KOPT-K1 (cell line): ENCODE data around the gene NEIL3.

Source experiments
- H3K27ac ChIP-seq: fragments of 200-600 bp; sonication (generic); 2 replicates; pipeline ENCODE4 v1.5.1; 2016; ENCODE audit warnings: antibody characterized with exemption, mild to moderate bottlenecking, low read depth, low read length; ENCODE audit not compliant: poor library complexity, severe bottlenecking
- H3K36me3 ChIP-seq: fragments of 200-600 bp; sonication (generic); 2 replicates; pipeline ENCODE4 v1.5.1; 2017; ENCODE audit warnings: antibody characterized with exemption, mild to moderate bottlenecking, low read length, moderate library complexity; ENCODE audit not compliant: insufficient read depth
- H3K9me3 ChIP-seq: fragments of 200-600 bp; sonication (generic); 2 replicates; pipeline ENCODE4 v1.5.1; 2017; ENCODE audit warnings: antibody characterized with exemption, low read length, mild to moderate bottlenecking; ENCODE audit not compliant: insufficient read depth, poor library complexity, severe bottlenecking

Gene NEIL3

GRCh38 chr4:177375372-177375771 lies 65.7 kb downstream of the NEIL3 start:
- no peak overlapping the region for H3K27ac ChIP-seq
- H3K9me3 ChIP-seq: no peaks in the 10 kb centered on the region
- peaks cover 4% of the 10 kb centered on the region; the same call in 1 of the 2 replicates for H3K36me3 ChIP-seq

DNA sequence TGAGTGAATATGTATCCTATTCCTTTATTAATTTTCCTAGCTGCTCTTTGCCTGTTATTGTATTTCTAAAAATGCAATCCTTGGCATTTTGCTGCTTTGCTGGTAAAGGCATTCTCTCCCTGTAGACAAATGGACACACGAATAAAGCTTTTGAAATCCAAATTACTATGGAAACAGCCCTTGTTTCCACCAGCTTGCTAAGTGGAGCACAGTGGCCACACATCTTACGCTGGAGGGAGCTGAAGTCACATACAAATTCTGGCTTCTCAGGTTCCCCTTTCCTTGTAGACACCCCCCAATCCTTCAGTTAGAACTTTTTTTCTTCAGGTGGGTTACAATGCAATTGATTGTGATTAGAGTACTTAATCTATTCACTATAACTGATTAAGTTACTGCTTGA lies 66.3 kb downstream of the NEIL3 start:
- Histone ChIP-seq H3K9me3 (no peaks in the 10 kb centered on the region), H3K27ac (no peak overlapping the region), H3K36me3 (no peaks in the 10 kb centered on the region)

DNA sequence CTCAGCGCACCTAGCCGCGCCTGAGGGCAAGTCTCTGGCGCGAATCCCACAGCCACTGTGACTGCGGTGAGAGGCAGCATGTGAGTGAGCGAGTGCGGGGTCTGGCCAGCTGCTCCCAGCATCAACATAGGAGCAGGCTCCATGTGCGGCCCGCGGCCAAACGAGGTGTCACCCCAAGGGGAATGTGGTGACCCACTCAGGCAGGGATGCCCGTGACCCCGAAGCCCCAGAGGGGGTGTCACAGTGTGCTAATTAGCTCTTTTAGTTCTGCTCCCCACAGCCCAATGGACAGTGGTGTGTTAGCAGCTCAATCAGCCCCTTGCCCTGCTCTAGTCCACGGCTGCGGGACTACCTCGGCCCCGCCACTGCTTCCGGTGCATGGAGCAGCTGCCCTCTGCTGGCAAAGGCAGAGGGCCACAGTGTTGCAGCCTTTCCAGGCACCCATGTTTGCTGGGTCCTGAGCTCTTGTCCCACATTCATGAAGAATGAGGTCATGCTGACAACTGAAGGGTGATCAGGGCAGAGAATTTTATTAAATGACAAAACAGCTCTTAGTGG lies 71.1 kb downstream of the NEIL3 start:
- Histone ChIP-seq H3K9me3 (no peaks in the 10 kb centered on the region), H3K36me3 (no peaks in the 10 kb centered on the region), H3K27ac (no peak overlapping the region)

- Histone ChIP-seq H3K27ac (no peak overlapping the region), H3K36me3 (no peaks in the 10 kb centered on the region), H3K9me3 (no peaks in the 10 kb centered on the region)
Measured at GRCh38 chr4:177381762-177382310, 72.2 kb downstream of the NEIL3 start.

DNA sequence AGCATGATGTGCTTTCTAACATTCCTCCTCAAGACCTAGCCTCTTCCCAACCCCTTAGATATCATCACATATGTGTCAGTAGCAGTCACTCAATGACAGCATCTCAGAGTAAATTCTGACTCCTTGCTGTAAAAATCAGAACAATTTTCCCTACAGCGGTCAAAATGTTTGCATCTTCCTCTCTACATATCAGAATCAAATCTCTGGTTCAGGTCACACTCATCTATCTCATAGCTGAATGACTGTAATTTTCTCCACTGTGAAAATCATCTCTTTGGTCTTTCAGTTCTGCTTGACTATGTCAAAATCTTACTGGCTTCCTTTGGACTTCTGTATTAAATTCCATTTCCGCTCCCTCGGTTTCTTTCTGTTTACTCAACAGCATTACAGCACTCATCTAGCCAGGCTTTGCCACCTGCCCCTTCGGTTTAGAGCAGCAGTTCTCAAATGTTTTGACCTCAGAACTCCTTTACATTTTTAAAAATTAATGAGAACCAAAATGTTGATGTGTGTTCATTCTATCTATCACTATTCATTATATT lies 75.3 kb downstream of the NEIL3 start:
- Histone ChIP-seq H3K36me3 (no peaks in the 10 kb centered on the region), H3K9me3 (no peaks in the 10 kb centered on the region), H3K27ac (no peak overlapping the region)

GRCh38 chr4:177385576-177386277 lies 76.1 kb downstream of the NEIL3 start:
- H3K27ac ChIP-seq: no peak overlapping the region
- no peaks in the 10 kb centered on the region for H3K36me3 ChIP-seq
- no peaks in the 10 kb centered on the region for H3K9me3 ChIP-seq

DNA sequence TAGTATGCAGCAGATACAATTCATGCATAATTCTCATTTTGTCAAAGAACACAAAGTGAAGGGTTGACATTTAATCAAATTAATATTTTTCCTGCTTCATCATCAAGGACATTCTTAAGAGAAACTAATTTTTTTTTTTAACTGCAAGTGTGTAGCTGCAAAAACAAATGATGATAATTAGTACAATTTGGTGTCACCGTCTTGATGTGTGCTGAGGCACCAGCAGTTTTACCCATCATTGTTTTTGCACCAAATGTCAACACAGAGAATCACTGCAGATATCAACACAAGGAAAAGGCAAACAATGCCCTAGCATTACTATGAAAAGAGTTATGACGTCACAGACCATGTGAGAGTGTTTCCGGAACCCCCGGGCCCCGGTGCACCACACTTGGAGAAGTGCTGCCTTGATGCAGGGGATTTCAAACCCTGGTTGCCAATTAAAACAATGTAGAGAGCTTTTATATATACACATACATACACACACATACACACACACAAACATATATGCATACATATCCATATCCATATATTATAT lies 76.7 kb downstream of the NEIL3 start:
- Histone ChIP-seq H3K36me3 (no peaks in the 10 kb centered on the region), H3K27ac (no peak overlapping the region), H3K9me3 (no peaks in the 10 kb centered on the region)

- Histone ChIP-seq H3K27ac (no peak overlapping the region), H3K36me3 (no peaks in the 10 kb centered on the region), H3K9me3 (no peaks in the 10 kb centered on the region)
Measured at GRCh38 chr4:177391287-177391686, 81.6 kb downstream of the NEIL3 start.

GRCh38 chr4:177391953-177392352 lies 82.3 kb downstream of the NEIL3 start:
- H3K9me3 ChIP-seq: no peaks in the 10 kb centered on the region
- no peaks in the 10 kb centered on the region for H3K36me3 ChIP-seq
- H3K27ac ChIP-seq: no peak overlapping the region

DNA sequence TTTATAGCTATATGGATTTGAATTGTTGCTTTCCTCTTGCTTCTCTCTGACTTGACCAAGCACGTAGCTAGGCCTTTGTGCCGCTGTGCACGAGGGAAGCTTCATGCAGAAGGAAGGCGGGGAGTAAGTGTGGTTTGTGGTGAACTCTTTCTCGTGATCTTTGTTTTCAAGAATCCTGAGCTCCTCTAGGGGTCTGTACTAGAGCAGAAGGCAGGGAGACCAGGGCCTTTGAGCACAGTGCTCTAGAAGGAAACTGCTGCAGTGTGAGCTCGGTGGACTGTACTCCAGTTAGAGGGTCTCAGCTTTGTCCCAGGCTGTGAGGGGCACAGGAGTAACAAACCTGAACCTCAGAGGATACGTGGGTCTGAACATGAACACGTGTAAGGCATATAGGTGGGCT lies 83.6 kb downstream of the NEIL3 start:
- Histone ChIP-seq H3K9me3 (no peaks in the 10 kb centered on the region), H3K27ac (peak overlapping the region; percentile 63), H3K36me3 (no peaks in the 10 kb centered on the region)

- no peaks in the 10 kb centered on the region for H3K36me3 ChIP-seq
Measured at GRCh38 chr4:177396352-177396751, 86.7 kb downstream of the NEIL3 start.

DNA sequence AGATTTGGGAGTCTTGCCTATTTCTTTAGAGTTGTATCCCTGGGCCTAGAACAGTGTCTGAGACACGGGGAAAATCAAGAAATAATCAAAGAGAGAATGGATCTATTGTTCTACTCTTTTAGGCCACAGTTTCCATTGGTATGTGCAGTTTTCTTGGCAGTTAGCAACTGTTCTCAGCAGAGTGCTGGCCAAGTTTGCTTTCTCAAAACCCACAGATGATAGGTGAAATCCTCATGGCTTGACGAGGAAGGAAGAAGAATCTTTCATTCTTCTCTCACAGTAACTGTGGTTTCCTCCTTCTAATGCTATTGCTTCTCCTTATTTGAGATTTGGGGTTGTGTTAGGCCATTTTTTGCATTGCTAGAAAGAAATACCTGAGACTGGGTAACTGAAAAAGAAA lies 90.4 kb downstream of the NEIL3 start:
- Histone ChIP-seq H3K27ac (no peak overlapping the region), H3K9me3 (no peaks in the 10 kb centered on the region)

More at GRCh38 chr4:177396352-177396751, 86.7 kb downstream of the NEIL3 start:
- Histone ChIP-seq H3K27ac (no peak overlapping the region), H3K9me3 (no peaks in the 10 kb centered on the region)

DNA sequence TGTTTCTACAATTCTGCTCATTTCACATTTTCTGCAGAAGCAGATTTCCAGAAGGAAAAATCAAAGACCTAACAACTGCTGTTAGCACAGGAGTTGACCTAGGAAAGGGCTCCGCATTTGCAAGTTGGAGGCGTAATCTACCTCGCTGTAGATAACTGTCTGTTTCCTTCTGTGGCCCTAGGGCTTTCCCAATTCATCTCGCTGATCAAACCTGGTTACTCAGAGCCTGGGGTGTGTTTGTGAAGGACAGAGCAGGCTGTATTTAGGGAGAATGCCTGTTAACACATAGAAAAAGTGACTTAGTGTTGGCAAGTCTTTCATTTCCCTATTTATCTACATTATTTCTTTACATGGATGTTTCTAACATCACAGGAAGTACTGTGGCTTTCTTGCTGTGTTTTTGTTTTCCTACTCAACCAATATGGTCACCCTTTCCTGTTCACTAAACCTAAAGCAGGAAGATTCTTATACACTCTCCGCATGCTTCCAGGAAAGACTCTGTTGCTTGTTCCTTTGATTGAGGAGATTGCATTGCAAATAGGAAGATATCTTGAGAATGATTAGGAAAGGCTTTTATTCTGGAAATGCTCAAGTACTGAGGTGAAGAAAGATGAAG lies 92.1 kb downstream of the NEIL3 start:
- H3K9me3 ChIP-seq: no peaks in the 10 kb centered on the region
- H3K36me3 ChIP-seq: no peaks in the 10 kb centered on the region
- H3K27ac ChIP-seq: peak overlapping the region; percentile 52

More for the DNA sequence above, 90.4 kb downstream of the NEIL3 start:
- H3K36me3 ChIP-seq: no peaks in the 10 kb centered on the region

DNA sequence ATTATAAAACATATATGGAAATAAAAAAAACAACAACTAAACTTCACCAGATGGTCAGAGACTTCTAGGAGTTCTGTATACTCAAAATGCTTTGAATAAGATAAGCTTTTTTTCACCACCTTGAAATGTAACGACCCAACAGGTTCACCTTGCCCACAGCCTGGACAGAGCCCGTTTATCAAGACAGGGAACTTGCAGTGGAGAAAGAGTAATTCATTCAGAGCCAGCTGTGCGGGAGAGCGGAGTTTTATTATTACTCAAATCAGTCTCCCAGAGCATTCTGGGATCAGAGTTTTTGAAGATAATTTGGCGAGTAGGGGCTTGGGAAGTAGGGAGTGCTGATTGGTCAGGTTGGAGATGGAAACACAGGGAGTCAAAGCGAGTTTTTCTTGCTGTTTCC lies 94.1 kb downstream of the NEIL3 start:
- no peak overlapping the region for H3K27ac ChIP-seq
- no peaks in the 10 kb centered on the region for H3K9me3 ChIP-seq
- no peaks in the 10 kb centered on the region for H3K36me3 ChIP-seq

DNA sequence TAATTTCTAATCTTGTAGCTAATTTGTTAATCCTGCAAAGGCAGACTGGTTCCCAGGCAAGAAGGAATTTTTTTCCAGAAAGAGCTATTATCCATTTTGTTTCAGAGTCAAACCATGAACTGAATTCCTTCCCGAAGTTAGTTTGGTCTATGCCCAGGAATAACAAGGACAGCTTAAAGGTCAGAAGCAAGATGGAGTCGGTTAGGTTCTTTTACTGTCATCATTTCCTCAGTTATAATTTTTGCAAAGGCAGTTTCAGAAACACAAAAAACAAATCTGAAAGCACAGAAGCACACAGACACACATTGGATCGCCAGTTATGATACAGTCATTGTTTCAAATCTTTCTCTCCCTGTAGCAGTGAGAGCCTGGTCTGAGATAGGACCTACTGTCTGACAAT lies 94.7 kb downstream of the NEIL3 start:
- no peaks in the 10 kb centered on the region for H3K9me3 ChIP-seq
- H3K36me3 ChIP-seq: no peaks in the 10 kb centered on the region
- H3K27ac ChIP-seq: no peak overlapping the region
